Measurements from ENCODE around the gene PRKAG2. TPM values are rescaled to one million over a fixed set of nuclear protein-coding genes. Genes with fewer than 3 reads are reported as not detected.

Gene PRKAG2
- total and polyA plus RNA-seq, 9 donors, result 9.3 to 37.7 (median 22.6) TPM

- TF ChIP-seq EP300 (IDR thresholded peaks at IDR 0.05), result no peak
- TF ChIP-seq CTCF (IDR thresholded peaks at IDR 0.05), result no peak
- TF ChIP-seq POLR2A (IDR thresholded peaks at IDR 0.05), result no peak
- H3K36me3 ChIP-seq, result no peaks in the 10 kb centered on the region
- DNase-seq, result no peak
- no peak overlapping the region for H3K27ac ChIP-seq
- intact Hi-C loops (cut with DNase I), result no loop called here
- H3K27me3 ChIP-seq, result no peaks in the 10 kb centered on the region
- peaks cover 5% of the 10 kb centered on the region for H3K4me1 ChIP-seq (ENCODE audit: insufficient read depth)
- no peak overlapping the region for H3K4me3 ChIP-seq
- WGBS, 3 donors, result 96 to 98% (median 97%) methylated on average over 7 of the region's 7 CpGs
- no peaks in the 10 kb centered on the region for H3K9me3 ChIP-seq
Observed at GRCh38 chr7:151741585-151741984, 135.3 kb downstream of the PRKAG2 start.

DNA sequence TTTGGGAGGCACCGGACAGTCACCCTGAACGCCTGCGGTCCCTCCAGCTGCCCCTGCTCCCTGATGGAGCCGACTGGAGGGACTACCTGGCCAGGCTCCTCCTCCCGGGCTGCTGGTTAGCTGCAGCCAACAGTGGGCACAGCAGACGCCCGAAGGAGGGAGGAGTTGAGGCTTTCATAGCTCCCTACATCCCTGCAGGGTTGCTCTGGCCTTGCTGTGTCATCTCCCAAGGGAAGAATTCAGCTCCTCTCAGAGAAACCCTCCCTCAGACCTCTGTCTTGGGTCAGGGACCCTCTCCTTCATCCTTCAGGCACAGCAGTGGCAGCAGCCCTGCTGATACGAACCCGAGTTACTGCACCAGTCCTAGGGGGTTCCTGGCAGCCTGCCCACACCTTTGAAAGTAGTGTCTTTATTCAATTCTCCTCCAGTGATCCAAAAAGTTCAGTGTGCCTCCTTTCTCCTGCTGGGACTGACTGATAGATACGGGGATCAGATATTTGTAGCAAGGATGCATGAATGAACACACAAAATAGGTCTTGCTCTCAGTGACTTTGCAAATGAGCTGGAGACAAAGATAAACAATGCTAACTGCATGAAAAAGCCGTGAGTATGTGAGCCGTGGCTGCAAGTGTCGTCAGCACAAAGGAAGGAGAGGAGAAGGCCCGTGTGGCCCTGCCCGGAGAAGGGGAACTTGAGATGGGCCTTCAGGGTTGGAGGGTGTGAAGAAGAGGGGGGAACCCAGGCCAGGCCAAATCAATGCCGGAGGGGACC, 136.6 kb downstream of the PRKAG2 start:
- no peak for DNase-seq
- Histone ChIP-seq H3K27ac (no peak overlapping the region), H3K9me3 (no peaks in the 10 kb centered on the region), H3K27me3 (no peaks in the 10 kb centered on the region), H3K4me3 (no peak overlapping the region), H3K36me3 (no peaks in the 10 kb centered on the region), H3K4me1 (ENCODE audit: insufficient read depth) (peaks cover 12% of the 10 kb centered on the region)
- intact Hi-C loops (cut with DNase I), result no loop called here
- WGBS, 3 donors, result 80 to 89% (median 86%) methylated on average over 16 of the region's 16 CpGs
- TF ChIP-seq EP300 (IDR thresholded peaks at IDR 0.05) (no peak), POLR2A (IDR thresholded peaks at IDR 0.05) (no peak), CTCF (IDR thresholded peaks at IDR 0.05) (no peak)

- Histone ChIP-seq H3K27ac (no peak overlapping the region), H3K4me3 (no peak overlapping the region), H3K4me1 (ENCODE audit: insufficient read depth) (peaks cover 12% of the 10 kb centered on the region), H3K36me3 (no peaks in the 10 kb centered on the region), H3K27me3 (no peaks in the 10 kb centered on the region), H3K9me3 (no peaks in the 10 kb centered on the region)
- 92 to 97% (median 93%) methylated on average over 10 of the region's 10 CpGs for WGBS, 3 donors
- intact Hi-C loops (cut with DNase I), result no loop called here
- TF ChIP-seq CTCF (IDR thresholded peaks at IDR 0.05) (no peak), POLR2A (IDR thresholded peaks at IDR 0.05) (no peak), EP300 (IDR thresholded peaks at IDR 0.05) (no peak)
- no peak for DNase-seq
Observed at GRCh38 chr7:151738925-151739324, 138.0 kb downstream of the PRKAG2 start.

DNA sequence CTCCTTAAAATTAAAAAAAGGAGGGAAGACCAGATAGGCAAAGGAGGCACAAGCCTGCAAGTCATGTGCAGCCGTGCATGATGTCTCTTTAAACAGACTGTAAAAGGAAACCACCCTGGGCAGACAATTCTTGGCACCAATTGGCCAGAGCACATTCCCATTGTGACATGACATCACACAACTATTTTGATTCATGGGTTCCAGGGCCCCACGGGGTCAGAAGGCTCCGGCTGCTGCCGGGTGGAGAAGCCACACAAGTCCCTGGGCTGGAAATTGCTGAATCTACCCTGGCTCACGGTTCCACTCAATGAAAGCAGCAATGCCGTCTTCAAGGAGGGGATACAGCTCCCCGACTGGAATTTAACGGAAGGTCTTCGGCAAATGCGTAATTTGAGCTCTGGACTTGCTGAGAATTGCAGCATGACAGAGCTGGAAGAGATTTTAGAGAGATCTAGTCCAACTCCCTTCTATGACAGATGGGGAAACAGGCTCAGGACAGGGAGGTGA, 140.5 kb downstream of the PRKAG2 start:
- no peak overlapping the region for H3K27ac ChIP-seq
- WGBS, 3 donors, result 1 to 3% (median 1%) methylated on average over 10 of the region's 10 CpGs

More for the DNA sequence above, 140.5 kb downstream of the PRKAG2 start:
- Histone ChIP-seq H3K27me3 (no peaks in the 10 kb centered on the region), H3K36me3 (no peaks in the 10 kb centered on the region), H3K4me3 (no peak overlapping the region), H3K4me1 (ENCODE audit: insufficient read depth) (peaks cover 8% of the 10 kb centered on the region), H3K9me3 (no peaks in the 10 kb centered on the region)
- intact Hi-C loops (cut with DNase I), result no loop called here
- TF ChIP-seq EP300 (IDR thresholded peaks at IDR 0.05) (no peak), CTCF (IDR thresholded peaks at IDR 0.05) (peak; percentile 8 to 42 (median 26))
- peak; percentile 65 to 76 (median 70) for DNase-seq
